HEK293 (cell line): ENCODE results near the gene RITA1.
A peak's percentile ranks its signal among the peaks of the same experiment; 100 is the strongest.

Experiments
- HOXC10 ChIP-seq: sonication (generic); formaldehyde crosslinking; IDR thresholded peaks from 2 replicates; pipeline ENCODE4 v1.8.1; 2023; ENCODE audit warnings: mild to moderate bottlenecking, missing genetic modification reagents
- REPIN1 ChIP-seq: fragments of 450-650 bp; formaldehyde crosslinking; IDR thresholded peaks from 2 replicates; pipeline ENCODE4 v1.5.1; 2017; ENCODE audit warnings: missing biosample characterization, missing genetic modification characterization, low read depth
- ZBTB8A ChIP-seq: fragments of 450-650 bp; formaldehyde crosslinking; IDR thresholded peaks from 2 replicates; pipeline ENCODE4 v1.5.1; 2016; ENCODE audit warnings: missing biosample characterization, missing genetic modification characterization
- ZNF248 ChIP-seq: fragments of 450-650 bp; formaldehyde crosslinking; IDR thresholded peaks from 2 replicates; pipeline ENCODE4 v1.5.1; 2017; ENCODE audit warnings: missing biosample characterization, missing genetic modification characterization
- ZNF354C ChIP-seq: fragments of 450-650 bp; formaldehyde crosslinking; IDR thresholded peaks from 2 replicates; pipeline ENCODE4 v1.5.1; 2016; ENCODE audit warnings: missing biosample characterization, missing genetic modification characterization, low read depth, borderline replicate concordance
- ZNF391 ChIP-seq: fragments of 450-650 bp; formaldehyde crosslinking; IDR thresholded peaks from 2 replicates; pipeline ENCODE4 v1.5.1; 2016; ENCODE audit warnings: low read depth, missing biosample characterization, missing genetic modification characterization, borderline replicate concordance
- ZNF394 ChIP-seq: fragments of 450-650 bp; formaldehyde crosslinking; IDR thresholded peaks from 2 replicates; pipeline ENCODE4 v1.5.1; 2016; ENCODE audit warnings: missing biosample characterization, missing genetic modification characterization, mild to moderate bottlenecking, moderate library complexity, borderline replicate concordance
- ZNF510 ChIP-seq: fragments of 450-650 bp; formaldehyde crosslinking; IDR thresholded peaks from 2 replicates; pipeline ENCODE4 v1.5.1; 2018; ENCODE audit warnings: mild to moderate bottlenecking, missing genetic modification characterization, missing biosample characterization; ENCODE audit not compliant: insufficient replicate concordance
- ZNF548 ChIP-seq: fragments of 450-650 bp; formaldehyde crosslinking; IDR thresholded peaks from 2 replicates; pipeline ENCODE4 v1.5.1; 2016; ENCODE audit warnings: missing biosample characterization, missing genetic modification characterization
- ZNF561 ChIP-seq: fragments of 450-650 bp; IDR thresholded peaks from 2 replicates; pipeline ENCODE4 v1.5.1; 2018; ENCODE audit warnings: missing biosample characterization, missing genetic modification characterization, borderline replicate concordance
- ZNF571 ChIP-seq: fragments of 450-650 bp; formaldehyde crosslinking; IDR thresholded peaks from 2 replicates; pipeline ENCODE4 v1.5.0; 2017; ENCODE audit warnings: missing biosample characterization, missing genetic modification characterization
- ZNF623 ChIP-seq: fragments of 450-650 bp; formaldehyde crosslinking; IDR thresholded peaks from 2 replicates; pipeline ENCODE4 v1.5.1; 2016; ENCODE audit warnings: missing biosample characterization, missing genetic modification characterization
- ZNF624 ChIP-seq: fragments of 450-650 bp; formaldehyde crosslinking; IDR thresholded peaks from 2 replicates; pipeline ENCODE4 v1.5.1; 2017; ENCODE audit warnings: missing biosample characterization, missing genetic modification characterization
- ZNF664 ChIP-seq: fragments of 450-650 bp; formaldehyde crosslinking; IDR thresholded peaks from 2 replicates; pipeline ENCODE4 v1.5.1; 2016; ENCODE audit warnings: missing biosample characterization, missing genetic modification characterization
- ZNF785 ChIP-seq: fragments of 450-650 bp; formaldehyde crosslinking; IDR thresholded peaks from 2 replicates; pipeline ENCODE4 v1.5.1; 2016; ENCODE audit warnings: missing biosample characterization, missing genetic modification characterization
- ZSCAN16 ChIP-seq: fragments of 450-650 bp; formaldehyde crosslinking; IDR thresholded peaks from 2 replicates; pipeline ENCODE4 v1.5.1; 2016; ENCODE audit warnings: missing biosample characterization, missing genetic modification characterization
- ZSCAN23 ChIP-seq: fragments of 450-650 bp; formaldehyde crosslinking; IDR thresholded peaks from 2 replicates; pipeline ENCODE4 v1.5.1; 2016; ENCODE audit warnings: missing biosample characterization, missing genetic modification characterization
- TF ChIP-seq, protein P1 (sequence below): fragments of 450-650 bp; formaldehyde crosslinking; IDR thresholded peaks from 2 replicates; pipeline ENCODE4 v1.5.1; 2016; ENCODE audit warnings: missing biosample characterization, missing genetic modification characterization, low read depth
- TF ChIP-seq, protein P2 (sequence below): fragments of 450-650 bp; formaldehyde crosslinking; conservative IDR thresholded peaks from 2 replicates; pipeline ENCODE4 v1.5.1; 2016; ENCODE audit warnings: low read depth, missing biosample characterization, missing genetic modification characterization
- TF ChIP-seq, protein P3 (sequence below): fragments of 450-650 bp; formaldehyde crosslinking; IDR thresholded peaks from 2 replicates; pipeline ENCODE4 v1.5.1; 2016; ENCODE audit warnings: missing biosample characterization, missing genetic modification characterization
- TF ChIP-seq, protein P4 (sequence below): sonication (generic); formaldehyde crosslinking; IDR thresholded peaks from 2 replicates; pipeline ENCODE4 v1.8.1; 2022; ENCODE audit warnings: mild to moderate bottlenecking, moderate library complexity, missing genetic modification reagents
- TF ChIP-seq, protein P5 (sequence below): fragments of 450-650 bp; formaldehyde crosslinking; IDR thresholded peaks from 2 replicates; pipeline ENCODE4 v1.5.1; 2016; ENCODE audit warnings: missing biosample characterization, missing genetic modification characterization
- TF ChIP-seq, protein P6 (sequence below): fragments of 450-650 bp; formaldehyde crosslinking; IDR thresholded peaks from 2 replicates; pipeline ENCODE4 v1.5.1; 2017; ENCODE audit warnings: missing biosample characterization, missing genetic modification characterization

RITA1 gene

DNA sequence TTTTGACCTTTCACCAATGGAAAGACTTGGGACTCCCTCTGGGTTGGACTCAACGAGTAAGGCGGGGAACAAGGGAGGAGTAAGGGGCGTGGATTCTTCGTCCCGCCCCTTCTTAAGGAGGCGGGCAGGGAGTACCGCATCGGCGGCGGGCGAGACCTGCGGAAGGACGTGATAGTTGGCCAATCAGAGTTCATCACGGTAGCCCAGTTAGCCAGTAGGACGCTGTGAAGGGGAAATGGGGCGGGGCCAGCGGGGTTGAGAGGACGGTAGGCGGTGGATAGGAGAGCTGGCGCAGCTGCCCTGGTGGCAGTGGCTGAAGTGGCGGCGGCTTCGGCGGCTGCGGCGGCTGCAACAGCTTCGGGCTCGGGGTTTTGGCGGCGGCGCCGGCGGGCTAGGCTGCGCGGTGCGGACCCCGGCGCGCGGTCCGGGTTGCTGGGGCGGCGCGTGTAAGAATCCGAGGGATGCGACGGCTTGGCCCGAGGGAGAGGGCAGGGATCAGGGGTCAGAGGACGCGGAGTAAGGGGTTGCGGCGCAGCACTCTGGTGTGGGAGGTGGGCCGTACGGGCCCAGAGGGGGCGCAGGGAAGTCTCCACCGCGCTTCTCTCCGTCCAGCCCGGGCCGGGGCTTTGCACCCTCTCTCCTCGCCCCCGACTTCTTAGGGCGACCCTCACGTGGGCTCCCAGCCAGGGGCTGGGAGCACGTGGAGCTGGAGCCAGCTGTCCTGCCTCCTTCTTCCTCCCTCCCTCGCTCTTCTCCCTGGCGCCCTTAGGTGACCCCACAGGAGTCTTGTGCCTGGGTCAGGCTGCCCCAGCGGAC lies 35.9 kb downstream of the RITA1 start, which contains the start of gene TPCN1 (continued):
- TF ChIP-seq ZNF623 (no peak), ZNF785 (no peak), ZNF394 (tag by site-specific recombination) (no peak), ZNF548 (tag by site-specific recombination) (no peak), ZSCAN23 (tag by site-specific recombination) (no peak), ZNF510 (no peak), ZNF624 (tag by site-specific recombination) (no peak), REPIN1 (tag by site-specific recombination) (no peak), ZNF248 (tag by site-specific recombination) (no peak), ZNF391 (tag by site-specific recombination) (peak; percentile 40; the same call in 1 of the 2 replicates), ZNF354C (no peak), HOXC10 (CRISPR knock-in tag) (no peak), ZNF571 (tag by site-specific recombination) (no peak), ZBTB8A (tag by site-specific recombination) (no peak), ZSCAN16 (tag by site-specific recombination) (no peak), ZNF561 (tag by site-specific recombination) (peak; percentile 57; the same call in 1 of the 2 replicates), ZNF664 (tag by site-specific recombination) (no peak)
- TF ChIP-seq, protein P1, sequence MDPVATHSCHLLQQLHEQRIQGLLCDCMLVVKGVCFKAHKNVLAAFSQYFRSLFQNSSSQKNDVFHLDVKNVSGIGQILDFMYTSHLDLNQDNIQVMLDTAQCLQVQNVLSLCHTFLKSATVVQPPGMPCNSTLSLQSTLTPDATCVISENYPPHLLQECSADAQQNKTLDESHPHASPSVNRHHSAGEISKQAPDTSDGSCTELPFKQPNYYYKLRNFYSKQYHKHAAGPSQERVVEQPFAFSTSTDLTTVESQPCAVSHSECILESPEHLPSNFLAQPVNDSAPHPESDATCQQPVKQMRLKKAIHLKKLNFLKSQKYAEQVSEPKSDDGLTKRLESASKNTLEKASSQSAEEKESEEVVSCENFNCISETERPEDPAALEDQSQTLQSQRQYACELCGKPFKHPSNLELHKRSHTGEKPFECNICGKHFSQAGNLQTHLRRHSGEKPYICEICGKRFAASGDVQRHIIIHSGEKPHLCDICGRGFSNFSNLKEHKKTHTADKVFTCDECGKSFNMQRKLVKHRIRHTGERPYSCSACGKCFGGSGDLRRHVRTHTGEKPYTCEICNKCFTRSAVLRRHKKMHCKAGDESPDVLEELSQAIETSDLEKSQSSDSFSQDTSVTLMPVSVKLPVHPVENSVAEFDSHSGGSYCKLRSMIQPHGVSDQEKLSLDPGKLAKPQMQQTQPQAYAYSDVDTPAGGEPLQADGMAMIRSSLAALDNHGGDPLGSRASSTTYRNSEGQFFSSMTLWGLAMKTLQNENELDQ (tag by site-specific recombination) = no peak
- TF ChIP-seq, protein P2, sequence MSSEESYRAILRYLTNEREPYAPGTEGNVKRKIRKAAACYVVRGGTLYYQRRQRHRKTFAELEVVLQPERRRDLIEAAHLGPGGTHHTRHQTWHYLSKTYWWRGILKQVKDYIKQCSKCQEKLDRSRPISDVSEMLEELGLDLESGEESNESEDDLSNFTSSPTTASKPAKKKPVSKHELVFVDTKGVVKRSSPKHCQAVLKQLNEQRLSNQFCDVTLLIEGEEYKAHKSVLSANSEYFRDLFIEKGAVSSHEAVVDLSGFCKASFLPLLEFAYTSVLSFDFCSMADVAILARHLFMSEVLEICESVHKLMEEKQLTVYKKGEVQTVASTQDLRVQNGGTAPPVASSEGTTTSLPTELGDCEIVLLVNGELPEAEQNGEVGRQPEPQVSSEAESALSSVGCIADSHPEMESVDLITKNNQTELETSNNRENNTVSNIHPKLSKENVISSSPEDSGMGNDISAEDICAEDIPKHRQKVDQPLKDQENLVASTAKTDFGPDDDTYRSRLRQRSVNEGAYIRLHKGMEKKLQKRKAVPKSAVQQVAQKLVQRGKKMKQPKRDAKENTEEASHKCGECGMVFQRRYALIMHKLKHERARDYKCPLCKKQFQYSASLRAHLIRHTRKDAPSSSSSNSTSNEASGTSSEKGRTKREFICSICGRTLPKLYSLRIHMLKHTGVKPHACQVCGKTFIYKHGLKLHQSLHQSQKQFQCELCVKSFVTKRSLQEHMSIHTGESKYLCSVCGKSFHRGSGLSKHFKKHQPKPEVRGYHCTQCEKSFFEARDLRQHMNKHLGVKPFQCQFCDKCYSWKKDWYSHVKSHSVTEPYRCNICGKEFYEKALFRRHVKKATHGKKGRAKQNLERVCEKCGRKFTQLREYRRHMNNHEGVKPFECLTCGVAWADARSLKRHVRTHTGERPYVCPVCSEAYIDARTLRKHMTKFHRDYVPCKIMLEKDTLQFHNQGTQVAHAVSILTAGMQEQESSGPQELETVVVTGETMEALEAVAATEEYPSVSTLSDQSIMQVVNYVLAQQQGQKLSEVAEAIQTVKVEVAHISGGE (tag by site-specific recombination) = no peak
- TF ChIP-seq, protein P3, sequence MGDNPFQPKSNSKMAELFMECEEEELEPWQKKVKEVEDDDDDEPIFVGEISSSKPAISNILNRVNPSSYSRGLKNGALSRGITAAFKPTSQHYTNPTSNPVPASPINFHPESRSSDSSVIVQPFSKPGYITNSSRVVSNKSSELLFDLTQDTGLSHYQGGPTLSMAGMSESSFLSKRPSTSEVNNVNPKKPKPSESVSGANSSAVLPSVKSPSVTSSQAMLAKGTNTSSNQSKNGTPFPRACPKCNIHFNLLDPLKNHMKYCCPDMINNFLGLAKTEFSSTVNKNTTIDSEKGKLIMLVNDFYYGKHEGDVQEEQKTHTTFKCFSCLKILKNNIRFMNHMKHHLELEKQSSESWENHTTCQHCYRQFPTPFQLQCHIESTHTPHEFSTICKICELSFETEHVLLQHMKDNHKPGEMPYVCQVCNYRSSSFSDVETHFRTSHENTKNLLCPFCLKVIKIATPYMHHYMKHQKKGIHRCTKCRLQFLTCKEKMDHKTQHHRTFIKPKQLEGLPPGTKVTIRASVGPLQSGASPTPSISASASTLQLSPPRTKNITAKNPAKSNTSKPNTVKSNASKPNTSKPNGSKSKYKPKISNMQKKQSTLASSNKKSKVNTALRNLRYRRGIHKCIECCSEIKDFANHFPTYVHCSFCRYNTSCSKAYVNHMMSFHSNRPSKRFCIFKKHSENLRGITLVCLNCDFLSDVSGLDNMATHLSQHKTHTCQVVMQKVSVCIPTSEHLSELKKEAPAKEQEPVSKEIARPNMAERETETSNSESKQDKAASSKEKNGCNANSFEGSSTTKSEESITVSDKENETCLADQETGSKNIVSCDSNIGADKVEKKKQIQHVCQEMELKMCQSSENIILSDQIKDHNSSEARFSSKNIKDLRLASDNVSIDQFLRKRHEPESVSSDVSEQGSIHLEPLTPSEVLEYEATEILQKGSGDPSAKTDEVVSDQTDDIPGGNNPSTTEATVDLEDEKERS = no peak
- TF ChIP-seq, protein P4, sequence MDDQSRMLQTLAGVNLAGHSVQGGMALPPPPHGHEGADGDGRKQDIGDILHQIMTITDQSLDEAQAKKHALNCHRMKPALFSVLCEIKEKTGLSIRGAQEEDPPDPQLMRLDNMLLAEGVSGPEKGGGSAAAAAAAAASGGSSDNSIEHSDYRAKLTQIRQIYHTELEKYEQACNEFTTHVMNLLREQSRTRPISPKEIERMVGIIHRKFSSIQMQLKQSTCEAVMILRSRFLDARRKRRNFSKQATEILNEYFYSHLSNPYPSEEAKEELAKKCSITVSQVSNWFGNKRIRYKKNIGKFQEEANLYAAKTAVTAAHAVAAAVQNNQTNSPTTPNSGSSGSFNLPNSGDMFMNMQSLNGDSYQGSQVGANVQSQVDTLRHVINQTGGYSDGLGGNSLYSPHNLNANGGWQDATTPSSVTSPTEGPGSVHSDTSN = peak; percentile 83; the same call in 1 of the 2 replicates
- TF ChIP-seq, protein P5, sequence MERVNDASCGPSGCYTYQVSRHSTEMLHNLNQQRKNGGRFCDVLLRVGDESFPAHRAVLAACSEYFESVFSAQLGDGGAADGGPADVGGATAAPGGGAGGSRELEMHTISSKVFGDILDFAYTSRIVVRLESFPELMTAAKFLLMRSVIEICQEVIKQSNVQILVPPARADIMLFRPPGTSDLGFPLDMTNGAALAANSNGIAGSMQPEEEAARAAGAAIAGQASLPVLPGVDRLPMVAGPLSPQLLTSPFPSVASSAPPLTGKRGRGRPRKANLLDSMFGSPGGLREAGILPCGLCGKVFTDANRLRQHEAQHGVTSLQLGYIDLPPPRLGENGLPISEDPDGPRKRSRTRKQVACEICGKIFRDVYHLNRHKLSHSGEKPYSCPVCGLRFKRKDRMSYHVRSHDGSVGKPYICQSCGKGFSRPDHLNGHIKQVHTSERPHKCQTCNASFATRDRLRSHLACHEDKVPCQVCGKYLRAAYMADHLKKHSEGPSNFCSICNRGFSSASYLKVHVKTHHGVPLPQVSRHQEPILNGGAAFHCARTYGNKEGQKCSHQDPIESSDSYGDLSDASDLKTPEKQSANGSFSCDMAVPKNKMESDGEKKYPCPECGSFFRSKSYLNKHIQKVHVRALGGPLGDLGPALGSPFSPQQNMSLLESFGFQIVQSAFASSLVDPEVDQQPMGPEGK (tag by site-specific recombination) = peak; percentile 64
- TF ChIP-seq, protein P6, sequence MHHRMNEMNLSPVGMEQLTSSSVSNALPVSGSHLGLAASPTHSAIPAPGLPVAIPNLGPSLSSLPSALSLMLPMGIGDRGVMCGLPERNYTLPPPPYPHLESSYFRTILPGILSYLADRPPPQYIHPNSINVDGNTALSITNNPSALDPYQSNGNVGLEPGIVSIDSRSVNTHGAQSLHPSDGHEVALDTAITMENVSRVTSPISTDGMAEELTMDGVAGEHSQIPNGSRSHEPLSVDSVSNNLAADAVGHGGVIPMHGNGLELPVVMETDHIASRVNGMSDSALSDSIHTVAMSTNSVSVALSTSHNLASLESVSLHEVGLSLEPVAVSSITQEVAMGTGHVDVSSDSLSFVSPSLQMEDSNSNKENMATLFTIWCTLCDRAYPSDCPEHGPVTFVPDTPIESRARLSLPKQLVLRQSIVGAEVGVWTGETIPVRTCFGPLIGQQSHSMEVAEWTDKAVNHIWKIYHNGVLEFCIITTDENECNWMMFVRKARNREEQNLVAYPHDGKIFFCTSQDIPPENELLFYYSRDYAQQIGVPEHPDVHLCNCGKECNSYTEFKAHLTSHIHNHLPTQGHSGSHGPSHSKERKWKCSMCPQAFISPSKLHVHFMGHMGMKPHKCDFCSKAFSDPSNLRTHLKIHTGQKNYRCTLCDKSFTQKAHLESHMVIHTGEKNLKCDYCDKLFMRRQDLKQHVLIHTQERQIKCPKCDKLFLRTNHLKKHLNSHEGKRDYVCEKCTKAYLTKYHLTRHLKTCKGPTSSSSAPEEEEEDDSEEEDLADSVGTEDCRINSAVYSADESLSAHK (tag by site-specific recombination) = no peak
